Measurements from ENCODE around the gene EEF1G. TPM values are rescaled to one million over a fixed set of nuclear protein-coding genes. Genes with fewer than 3 reads are reported as not detected.

Gene EEF1G
- total RNA-seq, 4 donors from 2014 or later = 650 to 1,310 (median 1,178) TPM

DNA sequence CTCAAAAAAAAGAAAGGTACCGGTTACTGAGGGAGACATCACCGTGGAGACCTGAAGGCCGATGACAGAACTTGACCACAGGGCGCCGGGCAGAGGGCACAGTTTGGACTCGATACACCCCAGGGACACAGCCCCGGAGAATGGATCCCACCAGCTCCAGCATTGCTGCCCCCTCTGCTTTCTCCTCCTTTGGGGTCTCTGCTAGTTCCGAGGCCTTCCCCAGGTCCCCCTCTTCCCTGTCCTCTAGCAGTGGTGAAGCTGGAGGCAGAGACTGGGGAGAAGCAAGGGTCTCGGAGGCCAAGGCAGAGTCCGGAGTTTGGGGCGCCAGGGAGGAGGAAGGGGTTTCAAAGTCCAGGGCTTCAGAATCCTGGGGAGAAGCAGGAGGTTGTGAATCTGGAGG lies 4.8 kb upstream of the EEF1G start:
- TF ChIP-seq, protein P1, sequence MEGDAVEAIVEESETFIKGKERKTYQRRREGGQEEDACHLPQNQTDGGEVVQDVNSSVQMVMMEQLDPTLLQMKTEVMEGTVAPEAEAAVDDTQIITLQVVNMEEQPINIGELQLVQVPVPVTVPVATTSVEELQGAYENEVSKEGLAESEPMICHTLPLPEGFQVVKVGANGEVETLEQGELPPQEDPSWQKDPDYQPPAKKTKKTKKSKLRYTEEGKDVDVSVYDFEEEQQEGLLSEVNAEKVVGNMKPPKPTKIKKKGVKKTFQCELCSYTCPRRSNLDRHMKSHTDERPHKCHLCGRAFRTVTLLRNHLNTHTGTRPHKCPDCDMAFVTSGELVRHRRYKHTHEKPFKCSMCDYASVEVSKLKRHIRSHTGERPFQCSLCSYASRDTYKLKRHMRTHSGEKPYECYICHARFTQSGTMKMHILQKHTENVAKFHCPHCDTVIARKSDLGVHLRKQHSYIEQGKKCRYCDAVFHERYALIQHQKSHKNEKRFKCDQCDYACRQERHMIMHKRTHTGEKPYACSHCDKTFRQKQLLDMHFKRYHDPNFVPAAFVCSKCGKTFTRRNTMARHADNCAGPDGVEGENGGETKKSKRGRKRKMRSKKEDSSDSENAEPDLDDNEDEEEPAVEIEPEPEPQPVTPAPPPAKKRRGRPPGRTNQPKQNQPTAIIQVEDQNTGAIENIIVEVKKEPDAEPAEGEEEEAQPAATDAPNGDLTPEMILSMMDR (IDR thresholded peaks at IDR 0.05; ENCODE audit: low read depth) = no peak

DNA sequence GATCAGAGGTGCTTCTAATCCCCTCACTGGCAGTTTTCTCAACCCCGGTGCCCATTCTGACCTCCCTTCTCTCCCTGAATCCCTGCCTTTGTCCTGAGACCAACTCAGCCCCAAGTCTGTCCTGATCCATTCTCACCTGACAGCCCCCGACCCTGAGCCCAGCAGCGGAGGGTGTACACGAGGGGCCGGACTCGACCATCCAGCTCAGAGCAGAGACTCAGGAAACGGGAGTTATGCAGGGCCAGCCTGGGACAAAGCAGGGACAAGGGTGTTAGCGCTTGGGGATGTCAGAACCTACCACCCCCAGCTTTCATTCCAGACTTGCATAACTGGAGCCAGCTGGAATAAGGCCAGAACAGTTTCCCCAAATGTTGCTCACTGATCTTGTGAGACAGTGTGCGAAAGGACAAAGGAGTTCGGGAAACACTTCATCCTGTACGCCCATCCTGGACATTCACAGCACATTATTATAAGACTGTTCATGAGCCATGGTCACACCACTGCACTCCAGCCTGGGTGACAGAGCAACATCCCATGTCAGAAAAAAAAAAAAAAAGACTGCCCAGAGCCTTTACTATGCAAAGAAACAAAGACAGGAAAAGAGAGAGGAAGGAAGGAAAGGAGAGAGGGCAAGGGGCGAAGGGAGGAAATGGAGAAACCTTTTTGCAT lies 3.5 kb upstream of the EEF1G start:
- TF ChIP-seq, protein P1 (IDR thresholded peaks at IDR 0.05; ENCODE audit: low read depth) = no peak

DNA sequence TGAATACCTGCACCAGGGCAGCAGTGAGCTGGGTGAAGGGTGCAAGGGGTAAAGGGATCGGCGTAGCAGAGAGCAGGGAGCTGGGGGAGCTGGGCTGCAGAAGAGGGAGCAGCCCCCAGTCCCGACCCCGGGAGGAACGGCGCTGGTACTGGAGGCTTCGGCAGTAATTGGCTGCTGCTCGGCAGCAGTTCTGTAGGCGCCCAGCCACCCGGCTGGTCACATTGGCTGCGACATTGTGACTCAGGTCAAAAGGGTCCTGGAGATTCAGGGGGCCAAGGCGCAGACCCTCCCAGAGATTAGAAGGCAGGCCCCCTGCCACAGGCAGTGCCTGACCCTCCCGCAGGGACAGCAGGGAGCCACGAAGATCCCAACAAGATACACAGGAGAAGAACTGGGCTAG lies 2.1 kb upstream of the EEF1G start:
- TF ChIP-seq, protein P1 (IDR thresholded peaks at IDR 0.05; ENCODE audit: low read depth) = no peak

DNA sequence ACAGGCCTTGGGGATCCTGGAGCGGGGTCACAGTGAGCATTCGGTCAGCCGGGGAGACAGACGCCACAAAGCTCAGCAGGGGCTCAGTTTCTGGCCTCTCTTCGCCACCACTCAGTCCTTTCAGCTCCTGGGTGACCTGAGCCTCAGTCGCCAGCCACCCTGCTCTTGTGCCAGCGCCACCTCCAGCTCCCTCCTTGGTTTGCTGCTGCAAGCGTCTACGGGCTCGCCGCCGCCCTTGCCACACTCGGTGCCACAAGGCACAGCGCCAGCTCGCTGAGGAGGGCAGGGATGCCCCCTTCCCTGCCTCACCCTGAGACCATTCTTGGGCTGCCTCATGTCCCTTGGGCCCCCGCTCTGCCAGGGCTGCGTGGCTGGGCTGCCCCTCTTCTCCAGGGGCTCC lies 1.5 kb upstream of the EEF1G start:
- TF ChIP-seq, protein P1 (IDR thresholded peaks at IDR 0.05; ENCODE audit: low read depth) = no peak

DNA sequence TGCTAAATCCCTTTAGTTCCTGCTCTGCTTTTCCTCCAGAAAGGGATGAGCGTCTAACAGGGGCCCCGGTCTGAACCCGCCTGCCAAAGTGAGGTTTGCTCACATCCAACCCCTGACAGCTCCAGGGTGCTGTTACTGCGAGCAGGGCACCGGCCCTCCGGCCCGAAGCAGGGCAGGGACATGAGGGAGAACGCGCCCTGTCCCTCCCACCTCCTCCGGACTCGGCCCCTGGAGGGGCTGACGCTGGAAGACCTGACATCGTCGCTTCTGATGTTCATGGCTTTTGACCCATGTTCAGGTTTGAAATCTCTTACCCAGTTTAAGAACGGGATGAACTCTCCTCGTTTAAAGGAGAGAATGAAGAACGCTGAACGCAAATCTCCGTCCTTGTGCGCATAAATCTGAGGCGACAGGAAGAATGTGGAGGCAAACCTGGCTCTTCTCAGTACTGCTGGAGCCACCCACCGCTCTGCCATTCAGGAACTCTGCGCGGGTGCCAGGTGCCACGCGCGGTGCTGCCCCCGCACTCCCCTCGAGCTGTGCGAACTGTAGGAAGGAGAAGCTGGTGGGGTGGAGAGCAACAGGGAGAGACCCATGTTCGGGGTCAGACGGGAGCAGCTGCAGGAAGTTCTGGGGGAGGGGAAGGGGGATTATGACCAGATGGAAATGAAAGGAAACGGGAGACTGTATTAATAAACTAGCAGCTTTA lies 826 bp upstream of the EEF1G start:
- TF ChIP-seq, protein P1 (IDR thresholded peaks at IDR 0.05; ENCODE audit: low read depth) = no peak

DNA sequence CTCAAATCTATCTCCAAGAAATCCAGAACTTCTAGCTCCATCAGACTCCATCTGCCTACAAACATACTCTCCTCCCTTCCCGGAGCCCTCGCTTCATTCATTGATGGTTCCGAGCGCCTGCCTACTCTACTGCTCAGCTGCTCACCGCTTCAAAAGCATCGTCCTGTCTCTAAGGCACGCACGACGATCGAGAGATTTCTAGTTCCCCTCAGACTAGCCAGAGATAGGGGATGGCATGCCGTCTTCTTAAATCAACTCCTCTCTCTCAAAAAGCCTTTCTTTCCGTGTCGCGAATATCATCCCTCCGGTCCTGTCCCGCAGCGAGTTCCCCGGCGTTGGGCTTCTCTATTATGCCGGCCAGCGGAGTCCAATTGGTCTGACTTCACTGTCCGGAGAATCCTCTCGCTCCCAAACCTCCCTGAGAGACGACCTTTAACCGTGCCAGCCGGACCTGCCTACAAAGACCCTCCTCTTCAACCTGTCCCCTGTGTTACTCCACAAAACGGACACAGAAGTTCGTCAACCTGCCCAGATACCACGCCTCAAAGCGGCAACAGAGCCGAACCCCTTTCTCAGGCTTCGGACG lies 592 bp downstream of the EEF1G start:
- TF ChIP-seq, protein P1 (IDR thresholded peaks at IDR 0.05; ENCODE audit: low read depth) = no peak

DNA sequence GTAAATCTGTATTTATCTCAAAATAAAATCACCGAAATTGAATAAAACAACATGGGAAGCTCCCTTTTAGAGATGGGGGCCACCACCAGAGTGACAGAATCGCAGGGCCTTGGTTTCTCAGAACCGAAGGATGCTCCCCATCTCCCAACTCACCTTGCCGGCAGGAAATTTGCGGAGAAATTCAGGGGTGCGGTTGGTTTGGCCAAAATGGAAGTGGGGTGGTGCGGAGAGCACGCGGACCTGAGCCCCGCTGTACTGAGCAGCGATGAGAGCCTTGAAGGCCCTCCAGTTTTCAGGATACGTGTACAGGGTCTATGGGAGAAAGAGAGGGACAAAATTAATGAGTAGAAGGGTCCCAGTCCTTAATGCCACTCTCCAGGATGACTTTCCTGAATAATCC lies 1.3 kb downstream of the EEF1G start:
- TF ChIP-seq, protein P1 (IDR thresholded peaks at IDR 0.05; ENCODE audit: low read depth) = no peak
